C4-2B (cell line): Measurements from ENCODE around the gene CNTNAP5.

Experiments
- H3K27ac ChIP-seq: fragments of 450-650 bp; 2 replicates; pipeline ENCODE4 v1.5.1; 2017
- CTCF ChIP-seq: fragments of 450-650 bp; conservative IDR thresholded peaks from 2 replicates; pipeline ENCODE4 v1.5.1; 2017; ENCODE audit warnings: mild to moderate bottlenecking
- ZFX ChIP-seq: fragments of 450-650 bp; IDR thresholded peaks from 2 replicates; pipeline ENCODE4 v1.6.1; 2017

The CNTNAP5 gene

GRCh38 chr2:124689348-124689747 is 664.3 kb downstream of the CNTNAP5 start:
- no peak for TF ChIP-seq ZFX
- no peak for TF ChIP-seq CTCF
- no peak overlapping the region for H3K27ac ChIP-seq

- no peak for TF ChIP-seq ZFX
- no peak for TF ChIP-seq CTCF
These were observed 667.1 kb downstream of the CNTNAP5 start for GRCh38 chr2:124692216-124692615.

GRCh38 chr2:124692707-124693106 is 667.6 kb downstream of the CNTNAP5 start:
- TF ChIP-seq ZFX (no peak), CTCF (no peak)
- no peak overlapping the region for H3K27ac ChIP-seq

More at GRCh38 chr2:124692216-124692615, 667.1 kb downstream of the CNTNAP5 start:
- H3K27ac ChIP-seq = no peak overlapping the region

- H3K27ac ChIP-seq = no peak overlapping the region
- no peak for TF ChIP-seq CTCF
- TF ChIP-seq ZFX = no peak
These were observed 668.1 kb downstream of the CNTNAP5 start for GRCh38 chr2:124693156-124693555.

- no peak overlapping the region for H3K27ac ChIP-seq
- no peak for TF ChIP-seq CTCF
- no peak for TF ChIP-seq ZFX
These were observed 674.0 kb downstream of the CNTNAP5 start for GRCh38 chr2:124698979-124699565.

- no peak for TF ChIP-seq CTCF
- no peak for TF ChIP-seq ZFX
- no peak overlapping the region for H3K27ac ChIP-seq
These were observed 677.7 kb downstream of the CNTNAP5 start for GRCh38 chr2:124702777-124703176.

GRCh38 chr2:124704071-124704925 is 679.2 kb downstream of the CNTNAP5 start:
- TF ChIP-seq ZFX = no peak
- TF ChIP-seq CTCF = no peak

More at GRCh38 chr2:124704071-124704925, 679.2 kb downstream of the CNTNAP5 start:
- H3K27ac ChIP-seq = no peak overlapping the region
